PC-9 (cell line): Measurements from ENCODE around the gene BRF1. TPM values are rescaled to one million over a fixed set of nuclear protein-coding genes. Genes with fewer than 3 reads are reported as not detected.

Experiments
- BruUV-seq: library from RNA; stranded (reverse); fragments of 400-500 nt; replicated peaks from 2 replicates; lab custom pipeline; 2021; lab: Mats Ljungman, UMichigan
- CTCF ChIA-PET: fragments of 300-600 bp; sonication (Branson Sonifier 250); formaldehyde crosslinking; loops from one replicate; lab custom pipeline; 2022; ENCODE audit warnings: antibody characterized with exemption; lab: Charles Lee
- POLR2A ChIA-PET: fragments of 300-600 bp; sonication (Branson Sonifier 250); formaldehyde crosslinking; loops from one replicate; lab custom pipeline; 2022; ENCODE audit warnings: antibody characterized with exemption; ENCODE audit not compliant: unreplicated experiment; lab: Charles Lee
- DNase-seq, 2 experiments: peaks; one replicate each; pipeline versions ENCODE4 v3.0.0 to v3.0.0-alpha.2; 2015 to 2022; ENCODE audit warnings: mixed read lengths in 1 of 2
- H2AFZ ChIP-seq: fragments of 200-600 bp; sonication (generic); 2 replicates; pipeline ENCODE4 v1.8.1; 2017; ENCODE audit warnings: antibody characterized with exemption
- H3F3A ChIP-seq: fragments of 200-600 bp; sonication (generic); 2 replicates; pipeline ENCODE4 v1.8.1; 2017; ENCODE audit warnings: antibody characterized with exemption, mild to moderate bottlenecking, low read depth; ENCODE audit not compliant: insufficient read depth
- H3K27ac ChIP-seq: fragments of 200-600 bp; sonication (generic); 2 replicates; pipeline ENCODE4 v1.6.1; 2016; ENCODE audit warnings: mixed run types
- H3K27me3 ChIP-seq: fragments of 200-600 bp; sonication (generic); 2 replicates; pipeline ENCODE4 v1.6.1; 2016; ENCODE audit warnings: low read depth, mixed run types; ENCODE audit not compliant: insufficient read depth
- H3K36me3 ChIP-seq: fragments of 200-600 bp; sonication (generic); 2 replicates; pipeline ENCODE4 v1.6.1; 2016; ENCODE audit warnings: low read depth, mixed run types
- H3K4me1 ChIP-seq: fragments of 200-600 bp; sonication (generic); replicated peaks from 2 replicates; pipeline ENCODE4 v1.6.1; 2016; ENCODE audit warnings: mixed run types; ENCODE audit not compliant: insufficient read depth
- H3K4me2 ChIP-seq: fragments of 200-600 bp; sonication (generic); 2 replicates; pipeline ENCODE4 v1.6.1; 2017; ENCODE audit warnings: mixed run types
- H3K4me3 ChIP-seq: fragments of 200-600 bp; sonication (generic); 2 replicates; pipeline ENCODE4 v1.6.1; 2016; ENCODE audit warnings: mixed run types
- H3K79me2 ChIP-seq: fragments of 200-600 bp; sonication (generic); 2 replicates; pipeline ENCODE4 v1.6.1; 2017; ENCODE audit warnings: low read depth, mixed run types
- H3K9me2 ChIP-seq: fragments of 200-600 bp; sonication (generic); 2 replicates; pipeline ENCODE4 v1.8.1; 2017; ENCODE audit warnings: mild to moderate bottlenecking; ENCODE audit not compliant: insufficient read depth
- H3K9me3 ChIP-seq: fragments of 200-600 bp; sonication (generic); 2 replicates; pipeline ENCODE4 v1.8.1; 2016; ENCODE audit warnings: low read depth; ENCODE audit not compliant: insufficient read depth
- H4K20me1 ChIP-seq: fragments of 200-600 bp; sonication (generic); 2 replicates; pipeline ENCODE4 v1.8.1; 2017; ENCODE audit not compliant: insufficient read depth
- CTCF ChIP-seq: fragments of 200-600 bp; sonication (generic); conservative IDR thresholded peaks from 2 replicates; pipeline ENCODE4 v1.6.1; 2017; ENCODE audit warnings: mixed run types, antibody characterized with exemption, mild to moderate bottlenecking, moderate library complexity
- EZH2 ChIP-seq: fragments of 200-600 bp; sonication (generic); IDR thresholded peaks from 2 replicates; pipeline ENCODE4 v1.8.0; 2017; ENCODE audit warnings: antibody characterized with exemption, low read depth
- intact Hi-C: fragments of 100-400 bp; cut with micrococcal nuclease; formaldehyde crosslinking; loops from one replicate; pipeline ENCODE4 v1.10.0; 2022; ENCODE audit not compliant: unreplicated experiment
- total RNA-seq: library from RNA; stranded (reverse); gene quantifications from 2 replicates; pipeline ENCODE4 v1.2.3, GENCODE V29; 2021

Gene BRF1
- total RNA-seq, 1 experiment from 2014 or later: 24.8 TPM

GRCh38 chr14:105178868-105179140 lies 122.0 kb downstream of the BRF1 start:
- TF ChIP-seq CTCF (no peak), EZH2 (no peak)
- Histone ChIP-seq H3F3A (peaks cover 6% of the 10 kb centered on the region), H4K20me1 (peaks cover 16% of the 10 kb centered on the region; the same call in 1 of the 2 replicates), H3K36me3 (no peaks in the 10 kb centered on the region), H3K9me3 (no peaks in the 10 kb centered on the region), H3K4me1 (peaks cover 16% of the 10 kb centered on the region), H3K4me3 (no peak overlapping the region), H3K4me2 (no peak overlapping the region), H3K27ac (no peak overlapping the region), H3K79me2 (no peaks in the 10 kb centered on the region), H3K27me3 (no peaks in the 10 kb centered on the region), H3K9me2 (no peaks in the 10 kb centered on the region), H2AFZ (no peak overlapping the region)
- no TSS peak for BruUV-seq
- ChIA-PET POLR2A (no interaction called here), CTCF (no interaction called here)
- intact Hi-C loops: no loop called here
- DNase-seq: no peak

GRCh38 chr14:105178069-105178867 lies 122.5 kb downstream of the BRF1 start:
- CTCF ChIA-PET: no interaction called here
- BruUV-seq: no TSS peak
- no peaks in the 10 kb centered on the region for H3K27me3 ChIP-seq
- no peaks in the 10 kb centered on the region for H3K79me2 ChIP-seq
- H3F3A ChIP-seq: peaks cover 5% of the 10 kb centered on the region
- H4K20me1 ChIP-seq: peaks cover 17% of the 10 kb centered on the region; the same call in 1 of the 2 replicates
- intact Hi-C loops: no loop called here
- no peak for DNase-seq
- H3K4me1 ChIP-seq: peaks cover 16% of the 10 kb centered on the region
- H2AFZ ChIP-seq: no peak overlapping the region
- no peak overlapping the region for H3K4me2 ChIP-seq
- no peak overlapping the region for H3K4me3 ChIP-seq
- POLR2A ChIA-PET: no interaction called here
- no peaks in the 10 kb centered on the region for H3K36me3 ChIP-seq
- TF ChIP-seq EZH2: no peak
- TF ChIP-seq CTCF: no peak
- H3K9me3 ChIP-seq: no peaks in the 10 kb centered on the region
- no peaks in the 10 kb centered on the region for H3K9me2 ChIP-seq
- no peak overlapping the region for H3K27ac ChIP-seq

GRCh38 chr14:105177082-105177481 lies 123.7 kb downstream of the BRF1 start:
- Histone ChIP-seq H3K4me3 (no peak overlapping the region), H3K9me3 (no peaks in the 10 kb centered on the region), H3K9me2 (no peaks in the 10 kb centered on the region), H2AFZ (no peak overlapping the region), H3K36me3 (no peaks in the 10 kb centered on the region), H3K4me2 (no peak overlapping the region), H3K27me3 (no peaks in the 10 kb centered on the region), H3K79me2 (no peaks in the 10 kb centered on the region), H3K4me1 (peaks cover 16% of the 10 kb centered on the region), H3F3A (peaks cover 5% of the 10 kb centered on the region), H3K27ac (no peak overlapping the region), H4K20me1 (peaks cover 17% of the 10 kb centered on the region; the same call in 1 of the 2 replicates)
- CTCF ChIA-PET: no interaction called here
- BruUV-seq: no TSS peak
- POLR2A ChIA-PET: no interaction called here
- intact Hi-C loops: no loop called here
- no peak for TF ChIP-seq EZH2
- no peak for TF ChIP-seq CTCF
- DNase-seq: no peak
